GM23248 (cell line): ENCODE measurements around the gene NT5DC3. TPM values are rescaled to one million over a fixed set of nuclear protein-coding genes. Genes with fewer than 3 reads are reported as not detected.

Experiments
- DNase-seq: peaks from one replicate; pipeline ENCODE4 v3.0.0-alpha.2; 2015
- H2AFZ ChIP-seq: fragments of 200-600 bp; sonication (generic); 2 replicates; pipeline ENCODE4 v1.6.1; 2016; ENCODE audit warnings: antibody characterized with exemption
- H3F3A ChIP-seq: fragments of 200-600 bp; sonication (generic); 2 replicates; pipeline ENCODE4 v1.6.1; 2016; ENCODE audit warnings: mild to moderate bottlenecking, antibody characterized with exemption, mixed run types; ENCODE audit not compliant: insufficient read depth
- H3K27ac ChIP-seq: fragments of 200-600 bp; sonication (generic); 2 replicates; pipeline ENCODE4 v1.5.1; 2016; ENCODE audit warnings: mild to moderate bottlenecking
- H3K27me3 ChIP-seq: fragments of 200-600 bp; sonication (generic); replicated peaks from 2 replicates; pipeline ENCODE4 v1.6.1; 2016; ENCODE audit warnings: mild to moderate bottlenecking; ENCODE audit not compliant: insufficient read depth
- H3K36me3 ChIP-seq: fragments of 200-600 bp; sonication (generic); 2 replicates; pipeline ENCODE4 v1.6.1; 2016; ENCODE audit warnings: low read depth, mild to moderate bottlenecking
- H3K4me1 ChIP-seq: fragments of 200-600 bp; sonication (generic); 2 replicates; pipeline ENCODE4 v1.6.1; 2016; ENCODE audit warnings: mild to moderate bottlenecking; ENCODE audit not compliant: insufficient read depth
- H3K4me2 ChIP-seq: fragments of 200-600 bp; sonication (generic); one replicate; pipeline ENCODE4 v1.6.1; 2016; ENCODE audit warnings: mild to moderate bottlenecking; ENCODE audit not compliant: unreplicated experiment
- H3K4me3 ChIP-seq: fragments of 200-600 bp; sonication (generic); 2 replicates; pipeline ENCODE4 v1.5.1; 2016; ENCODE audit warnings: mild to moderate bottlenecking
- H3K79me2 ChIP-seq: fragments of 200-600 bp; sonication (generic); 2 replicates; pipeline ENCODE4 v1.6.1; 2016; ENCODE audit warnings: mild to moderate bottlenecking; ENCODE audit not compliant: insufficient read depth
- H3K9ac ChIP-seq: fragments of 200-600 bp; sonication (generic); 2 replicates; pipeline ENCODE4 v1.6.1; 2016; ENCODE audit warnings: mild to moderate bottlenecking
- H3K9me2 ChIP-seq: fragments of 200-600 bp; sonication (generic); 2 replicates; pipeline ENCODE4 v1.6.1; 2016; ENCODE audit warnings: mixed run types, mild to moderate bottlenecking, moderate library complexity; ENCODE audit not compliant: insufficient read depth
- H3K9me3 ChIP-seq: fragments of 200-600 bp; sonication (generic); one replicate; pipeline ENCODE4 v1.6.1; 2017; ENCODE audit warnings: low read depth
- H4K20me1 ChIP-seq: fragments of 200-600 bp; sonication (generic); 2 replicates; pipeline ENCODE4 v1.6.0; 2016; ENCODE audit not compliant: insufficient read depth
- EZH2 ChIP-seq: fragments of 200-600 bp; sonication (generic); IDR thresholded peaks from 2 replicates; pipeline ENCODE4 v1.6.1; 2018; ENCODE audit warnings: antibody characterized with exemption, mild to moderate bottlenecking; ENCODE audit not compliant: insufficient read depth, poor library complexity, severe bottlenecking
- EZH2phosphoT487 ChIP-seq: fragments of 200-600 bp; sonication (generic); IDR thresholded peaks from 2 replicates; pipeline ENCODE4 v1.6.1; 2018; ENCODE audit warnings: antibody characterized with exemption, moderate library complexity, mild to moderate bottlenecking, low read depth; ENCODE audit not compliant: insufficient read depth
- whole genome bisulfite sequencing, 2 experiments: methylation state at CpG; one replicate each; pipeline ENCODE4 v1.1.6; 2015 to 2017; ENCODE audit warnings: low lambda C conversion rate in 2 of 2, low coverage in 1 of 2; ENCODE audit errors: missing lambda C conversion rate in 2 of 2; 5-methylcytosine and 5-hydroxymethylcytosine counted together
- in situ Hi-C: fragments of 300-500 bp; cut with MboI; formaldehyde crosslinking; loops from 2 replicates; pipeline ENCODE4 v1.15.0; 2020
- polyA plus RNA-seq: library from polyadenylated mRNA; unstranded; fragments of >200 nt; fragmentation: Nextera tagmentation; extraction: Ambion mirVana; gene quantifications from 2 replicates; pipeline ENCODE4 v1.2.1, GENCODE V29; 2016
- total RNA-seq: library from RNA; depleted of rRNA; stranded (reverse); fragments of >200 nt; shearing (Covaris generic); gene quantifications from 2 replicates; pipeline ENCODE4 v1.2.3, GENCODE V29; 2014; rRNA removed

Gene NT5DC3
- total and polyA plus RNA-seq, 2 experiments from 2014 or later = 3.4 to 5.2 TPM

- 20 to 26% methylated on average over 3 of the region's 3 CpGs for WGBS, 2 experiments
Measured at GRCh38 chr12:103727638-103728037, 113.4 kb downstream of the NT5DC3 start.

GRCh38 chr12:103725398-103725797 is 115.6 kb downstream of the NT5DC3 start:
- H2AFZ ChIP-seq = no peak overlapping the region
- no peaks in the 10 kb centered on the region for H3F3A ChIP-seq
- no peaks in the 10 kb centered on the region for H3K9me2 ChIP-seq
- H3K27ac ChIP-seq = no peak overlapping the region
- H3K9ac ChIP-seq = no peak overlapping the region
- H3K36me3 ChIP-seq = no peaks in the 10 kb centered on the region
- no peaks in the 10 kb centered on the region for H3K4me1 ChIP-seq
- no peaks in the 10 kb centered on the region for H4K20me1 ChIP-seq
- TF ChIP-seq EZH2 (no peak), EZH2phosphoT487 (no peak)
- H3K79me2 ChIP-seq = no peaks in the 10 kb centered on the region
- H3K4me2 ChIP-seq = no peak overlapping the region
- H3K9me3 ChIP-seq = no peaks in the 10 kb centered on the region
- WGBS, 2 experiments = 56 to 63% methylated on average over 8 of the region's 8 CpGs
- no peak overlapping the region for H3K4me3 ChIP-seq
- in situ Hi-C loops = no loop called here
- peaks cover 4% of the 10 kb centered on the region; the same call in 1 of the 2 replicates for H3K27me3 ChIP-seq
- no peak for DNase-seq

More at GRCh38 chr12:103727638-103728037, 113.4 kb downstream of the NT5DC3 start:
- no peaks in the 10 kb centered on the region for H3K4me1 ChIP-seq
- no peaks in the 10 kb centered on the region for H4K20me1 ChIP-seq
- H3K9ac ChIP-seq = no peak overlapping the region
- H3K79me2 ChIP-seq = no peaks in the 10 kb centered on the region
- peak; percentile 5 for DNase-seq
- in situ Hi-C loops = no loop called here
- H3K9me3 ChIP-seq = no peaks in the 10 kb centered on the region
- TF ChIP-seq EZH2 (no peak), EZH2phosphoT487 (no peak)
- H3K9me2 ChIP-seq = no peaks in the 10 kb centered on the region
- peaks cover 4% of the 10 kb centered on the region; the same call in 1 of the 2 replicates for H3K27me3 ChIP-seq
- H3K4me3 ChIP-seq = no peak overlapping the region
- H3K36me3 ChIP-seq = no peaks in the 10 kb centered on the region
- no peak overlapping the region for H3K27ac ChIP-seq
- H2AFZ ChIP-seq = no peak overlapping the region
- H3K4me2 ChIP-seq = no peak overlapping the region
- H3F3A ChIP-seq = no peaks in the 10 kb centered on the region

Other genes starting within 250 kb of the NT5DC3 start
- gene HSP90B1, start 89.2 kb upstream of the NT5DC3 start, total RNA-seq = 477 and 555 TPM in 2 replicates
- gene HSP90B1, start 89.2 kb upstream of the NT5DC3 start, polyA plus RNA-seq = 969 and 998 TPM in 2 replicates
- gene TDG, start 124.6 kb upstream of the NT5DC3 start, total RNA-seq = 22.8 and 24.0 TPM in 2 replicates
- gene TDG, start 124.6 kb upstream of the NT5DC3 start, polyA plus RNA-seq = 25.5 and 28.5 TPM in 2 replicates
- gene GLT8D2, start 209.0 kb upstream of the NT5DC3 start, total RNA-seq = 58.6 and 63.2 TPM in 2 replicates
- gene GLT8D2, start 209.0 kb upstream of the NT5DC3 start, polyA plus RNA-seq = 94.5 and 99.2 TPM in 2 replicates
- 24.0 and 26.8 TPM in 2 replicates for gene HCFC2, start 223.3 kb upstream of the NT5DC3 start, total RNA-seq
- 16.6 and 16.9 TPM in 2 replicates for gene HCFC2, start 223.3 kb upstream of the NT5DC3 start, polyA plus RNA-seq